Suppressor macrophage treated with lipopolysaccharide for 1 hour (primary cell): ENCODE data around the gene KCNS1.
"Not testable (repeated sequence)": the region's sequence is repeated elsewhere in the genome, so short reads cannot be mapped to it uniquely, and the experiment has no call there.

Experiments
- DNase-seq, 3 donors: peaks; one replicate each; pipeline ENCODE4 v3.0.0-alpha.2; 2020 to 2022

KCNS1 gene

DNA sequence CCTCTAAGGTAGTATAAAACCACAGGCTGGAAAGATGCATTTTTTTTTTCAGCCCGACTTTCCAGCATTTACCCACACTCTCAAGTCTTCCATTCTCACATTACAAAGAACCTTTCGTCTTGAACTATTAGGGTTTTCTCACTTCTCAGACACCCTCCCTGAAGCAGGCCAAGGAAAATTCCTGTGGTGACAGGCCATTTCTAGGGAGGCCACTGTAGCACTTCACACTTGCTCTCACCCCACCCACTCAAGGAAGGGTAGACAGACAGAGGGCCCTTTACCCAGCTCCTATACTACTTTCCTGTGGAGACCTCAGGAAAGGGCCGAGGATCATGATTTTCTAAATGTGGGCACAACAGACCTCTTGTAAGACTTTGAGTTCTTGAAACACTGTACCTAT, 27.7 kb downstream of the KCNS1 start:
- DNase-seq: no peak

DNA sequence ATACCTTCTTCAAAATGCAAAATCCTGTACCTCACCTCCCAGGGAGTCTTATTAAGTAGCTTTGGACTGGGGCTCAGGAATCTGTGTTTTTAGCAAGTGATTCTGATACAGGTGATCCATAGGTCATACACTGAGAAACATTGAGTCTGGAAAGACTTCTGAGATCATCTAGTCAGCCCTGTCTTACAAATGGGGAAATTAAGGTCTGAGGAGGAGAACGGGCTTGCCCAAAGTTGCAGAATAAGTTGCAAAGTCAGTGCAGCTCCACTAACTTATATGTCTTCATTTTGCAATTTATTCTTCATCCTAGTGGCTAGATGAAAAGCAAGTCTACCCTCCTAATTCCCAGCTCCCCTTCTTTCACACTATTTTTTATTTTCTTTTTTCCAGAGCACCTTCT, 28.9 kb downstream of the KCNS1 start:
- DNase-seq: peak; percentile 44 to 59 (median 57)

DNA sequence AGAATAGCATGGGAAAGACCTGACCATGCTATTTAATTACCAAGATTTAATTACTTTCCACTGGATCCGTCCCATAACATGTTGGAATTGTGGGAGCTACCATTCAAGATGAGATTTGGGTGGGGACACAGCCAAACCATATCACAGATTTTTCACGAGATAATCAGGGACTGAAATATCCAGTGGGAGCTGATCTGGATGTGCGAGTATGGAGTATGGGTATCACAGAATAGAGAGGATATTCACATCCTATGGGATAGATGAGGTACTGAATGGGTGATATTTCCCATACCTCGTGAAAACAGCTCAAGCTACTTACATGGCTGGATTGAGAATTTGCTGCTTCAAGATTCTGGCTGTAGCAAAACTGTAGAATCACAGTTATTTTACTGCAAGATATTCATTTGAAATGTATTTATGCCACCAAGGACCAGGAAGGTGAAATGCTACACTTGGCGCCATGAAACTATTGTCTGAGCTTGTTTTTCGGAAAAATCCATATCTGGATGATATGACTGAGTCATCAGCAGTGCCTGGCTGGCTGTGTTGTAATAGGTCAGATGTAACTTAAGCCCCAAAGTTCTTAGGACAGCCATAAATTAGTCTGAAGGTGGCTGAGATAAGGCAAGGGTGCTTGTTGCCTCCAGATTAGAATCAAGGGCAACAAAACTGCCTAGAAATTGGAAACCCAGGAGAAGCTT, 29.8 kb downstream of the KCNS1 start:
- peak; percentile 20 to 39 (median 25) for DNase-seq

DNA sequence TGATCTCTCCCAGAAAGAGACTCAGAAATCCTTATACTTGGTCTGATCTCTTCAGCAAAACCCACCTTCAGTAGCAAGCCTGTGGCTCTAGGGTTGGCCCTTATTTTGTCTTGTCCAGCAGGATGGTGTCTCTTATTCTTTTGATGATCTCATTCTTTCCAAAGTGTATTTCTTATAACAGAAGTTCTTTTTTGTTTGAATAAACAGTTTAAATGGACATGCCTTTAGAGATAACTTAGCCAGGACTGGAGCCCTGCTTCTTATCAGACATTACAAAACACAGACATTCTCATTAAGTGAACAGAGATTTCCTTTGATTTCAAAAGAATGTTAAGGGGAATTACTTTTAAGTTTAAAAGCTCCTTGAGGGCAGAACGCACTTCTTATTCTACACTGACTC, 31.7 kb downstream of the KCNS1 start:
- DNase-seq: no peak

DNA sequence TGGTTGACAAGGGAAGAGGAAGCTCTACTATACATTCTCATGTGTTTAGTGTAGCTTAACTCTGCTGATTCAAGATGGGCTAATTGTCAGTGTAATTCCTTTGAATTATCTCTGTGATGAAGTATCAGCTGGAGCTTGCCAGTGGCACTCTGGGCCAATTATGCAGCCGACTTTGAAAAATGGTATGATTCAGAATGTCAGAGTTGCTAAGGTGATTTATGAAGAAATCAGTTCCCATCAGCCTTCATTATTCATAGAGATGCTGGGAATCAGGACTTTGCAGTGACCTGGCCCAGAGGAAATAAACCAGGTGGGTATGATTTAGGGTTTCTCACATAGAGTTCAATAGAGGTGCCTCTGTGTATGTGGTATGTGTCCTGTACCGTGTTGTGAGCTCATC, 33.4 kb downstream of the KCNS1 start:
- DNase-seq: no peak

DNA sequence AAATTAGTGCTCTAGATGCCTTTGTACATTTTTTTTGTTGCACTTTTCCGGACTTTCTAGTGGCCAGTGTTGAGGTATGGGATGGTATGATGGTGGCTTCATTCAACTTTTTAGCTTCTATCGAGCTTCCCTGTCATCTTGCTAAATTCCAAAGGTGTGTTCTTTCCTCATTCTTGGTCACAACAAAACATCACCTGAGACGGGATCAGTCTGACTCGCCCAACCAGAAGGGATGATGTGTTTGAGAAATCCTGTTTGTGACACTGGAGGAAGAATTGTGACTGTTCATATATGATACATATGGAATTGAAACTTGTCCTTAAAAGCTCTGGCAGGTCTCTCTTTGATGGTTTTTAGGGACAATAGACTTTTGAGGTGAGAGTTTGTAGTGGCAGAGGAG, 33.8 kb downstream of the KCNS1 start:
- DNase-seq: no peak

DNA sequence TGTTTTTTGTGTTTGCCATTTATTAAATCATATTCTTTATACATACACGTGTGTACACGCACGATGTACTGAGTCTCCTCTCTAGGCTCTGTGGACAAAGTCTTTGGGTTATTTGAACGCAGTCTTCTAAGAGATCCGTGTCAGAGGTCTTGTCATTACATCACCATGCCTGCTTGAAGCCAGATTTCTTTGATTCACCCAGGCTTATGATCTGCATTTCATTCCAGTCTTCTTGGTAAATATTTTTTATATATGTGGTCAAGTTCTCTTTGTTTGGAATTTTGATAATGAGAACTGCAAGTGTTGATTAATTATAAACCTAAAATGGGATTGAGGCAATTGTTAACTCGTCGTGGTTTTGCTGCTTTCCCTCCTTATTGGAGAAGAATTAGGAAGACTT, 34.6 kb downstream of the KCNS1 start:
- DNase-seq: no peak

DNA sequence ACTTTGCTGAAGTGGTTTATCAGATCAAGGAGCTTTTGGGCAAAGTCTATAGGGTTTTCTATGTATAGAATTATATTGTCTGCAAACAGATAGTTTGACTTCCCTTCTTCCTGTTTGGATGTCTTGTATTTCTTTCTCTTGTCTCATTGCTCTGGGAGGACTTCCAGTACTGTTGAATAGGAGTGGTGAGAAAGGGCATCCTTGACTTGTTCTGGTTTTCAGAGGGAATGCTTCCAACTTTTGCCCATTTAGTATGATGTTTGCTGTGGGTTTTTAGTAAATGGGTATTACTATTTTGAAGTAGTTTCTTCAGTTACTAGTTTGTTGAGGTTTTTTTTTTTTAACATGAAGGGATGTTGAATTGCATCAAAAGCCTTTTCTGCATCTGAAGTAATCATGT, 36.1 kb downstream of the KCNS1 start:
- no peak for DNase-seq

DNA sequence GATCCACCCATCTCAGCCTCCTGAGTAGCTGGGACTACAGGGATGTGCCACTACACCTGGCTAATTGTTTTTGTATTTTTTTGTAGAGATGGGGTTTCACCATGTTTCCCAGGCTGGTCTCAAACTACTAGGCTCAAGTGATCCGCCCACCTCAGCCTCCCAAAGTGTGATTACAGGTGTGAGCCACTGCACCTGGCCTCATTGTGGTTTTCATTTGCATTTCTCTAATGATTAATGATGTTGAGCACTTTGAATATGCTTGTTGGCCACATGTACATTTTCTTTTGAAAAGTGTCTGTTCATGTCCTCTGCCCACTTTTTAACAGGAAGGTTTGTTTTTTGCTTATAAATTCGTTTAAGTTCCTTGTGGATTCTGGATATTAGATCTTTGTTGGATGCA, 37.8 kb downstream of the KCNS1 start:
- not testable (repeated sequence) for DNase-seq

DNA sequence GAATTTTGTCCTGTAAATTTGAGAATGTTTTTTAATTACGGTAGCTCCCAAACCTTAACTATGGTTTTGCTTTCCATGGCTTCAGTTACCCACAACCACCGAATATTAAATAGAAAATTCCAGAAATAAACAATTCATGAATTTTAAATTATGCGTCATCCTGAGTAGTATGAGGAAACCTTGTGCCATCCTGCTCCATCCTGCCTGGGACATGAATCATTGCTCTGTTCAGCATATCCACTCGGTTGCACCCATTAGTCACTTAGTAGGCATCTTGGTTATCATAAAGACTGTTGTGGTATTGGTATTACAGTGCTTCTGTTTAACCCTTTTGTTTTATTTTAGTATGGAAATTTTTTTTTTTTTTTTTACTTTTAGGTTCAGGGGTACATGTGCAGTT, 39.7 kb downstream of the KCNS1 start:
- DNase-seq: peak; percentile 23 to 47 (median 45)

DNA sequence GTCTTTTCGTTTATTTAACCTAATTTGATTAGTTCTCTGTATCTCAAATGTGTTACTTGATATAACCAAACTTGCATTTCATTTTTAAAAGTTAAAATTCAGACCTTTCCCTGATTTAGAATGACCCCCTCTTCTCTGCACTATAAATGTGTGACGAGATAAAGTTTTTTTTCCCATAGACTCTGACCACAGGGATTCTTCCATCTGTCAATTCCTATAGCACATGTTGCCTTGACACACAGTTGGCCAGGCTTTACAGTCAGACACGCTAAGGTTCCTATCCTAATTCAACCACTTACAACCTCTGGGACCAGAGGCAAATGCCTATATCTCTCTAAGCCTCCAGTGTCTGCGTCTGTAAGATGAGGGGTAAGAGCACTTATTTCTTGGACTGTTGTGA, 40.6 kb downstream of the KCNS1 start:
- no peak for DNase-seq

DNA sequence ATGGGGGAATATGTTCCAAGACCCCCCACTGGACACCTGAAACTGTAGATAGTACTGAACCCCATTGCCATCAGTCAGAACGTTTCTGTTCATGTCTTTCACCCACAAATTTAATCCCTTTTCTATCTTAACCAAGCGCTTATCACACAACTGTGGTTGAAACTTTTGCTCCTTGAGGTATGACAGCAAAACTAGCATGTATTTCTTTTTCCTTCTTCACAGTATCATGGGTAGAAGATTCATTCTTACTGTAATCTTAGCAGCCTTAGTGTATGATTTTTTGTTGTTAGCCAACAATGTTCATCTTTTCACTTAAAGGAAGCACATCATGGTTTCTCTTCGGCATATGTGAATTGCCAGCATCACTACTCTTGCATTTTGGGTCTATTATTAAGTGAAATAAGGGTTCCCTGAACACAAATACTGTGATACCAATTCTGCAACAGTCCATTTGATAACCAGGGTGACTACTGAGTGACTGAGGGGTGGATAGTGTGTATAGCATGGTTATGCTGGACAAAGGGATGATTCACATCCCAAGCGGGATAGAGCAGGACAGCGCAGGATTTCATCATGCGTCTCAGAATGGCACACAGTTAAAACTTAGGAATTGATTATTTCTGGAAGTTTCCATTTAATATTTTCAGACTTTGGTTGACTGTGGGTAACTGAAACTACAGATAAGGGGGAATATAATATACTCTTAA, 41.8 kb downstream of the KCNS1 start:
- no peak for DNase-seq

DNA sequence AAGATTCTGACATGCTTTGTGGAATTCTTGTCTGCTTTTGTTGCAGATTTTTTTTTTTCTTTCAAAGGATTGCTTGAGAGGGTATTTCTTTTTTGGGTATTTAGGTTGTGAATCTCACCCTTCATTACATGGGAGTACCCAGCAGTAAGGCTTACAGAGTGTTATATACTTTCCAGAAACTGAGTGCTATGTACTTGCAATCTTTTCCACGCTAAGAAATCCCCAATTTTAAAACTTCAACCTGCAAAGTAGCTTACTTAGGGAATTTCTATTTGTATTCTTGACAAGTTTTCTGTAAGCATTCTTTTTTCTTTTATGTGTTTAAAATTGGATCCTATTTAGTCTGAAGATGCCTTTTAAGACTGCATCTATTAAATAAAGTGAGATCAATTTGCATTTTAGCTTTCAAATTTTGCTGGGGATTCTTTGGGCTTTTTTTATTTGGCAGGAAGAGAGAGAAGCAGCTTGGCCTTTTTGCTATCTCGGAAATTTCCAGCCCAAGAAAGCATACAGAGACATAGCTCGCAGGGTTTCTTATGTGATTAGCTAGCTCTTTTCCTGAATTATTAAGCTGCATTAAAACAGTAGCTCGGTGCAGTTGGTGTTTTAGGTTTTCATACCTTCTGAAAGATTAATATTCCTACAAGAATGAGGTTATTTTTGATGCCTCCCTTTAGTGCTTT, 42.6 kb downstream of the KCNS1 start:
- DNase-seq: no peak

DNA sequence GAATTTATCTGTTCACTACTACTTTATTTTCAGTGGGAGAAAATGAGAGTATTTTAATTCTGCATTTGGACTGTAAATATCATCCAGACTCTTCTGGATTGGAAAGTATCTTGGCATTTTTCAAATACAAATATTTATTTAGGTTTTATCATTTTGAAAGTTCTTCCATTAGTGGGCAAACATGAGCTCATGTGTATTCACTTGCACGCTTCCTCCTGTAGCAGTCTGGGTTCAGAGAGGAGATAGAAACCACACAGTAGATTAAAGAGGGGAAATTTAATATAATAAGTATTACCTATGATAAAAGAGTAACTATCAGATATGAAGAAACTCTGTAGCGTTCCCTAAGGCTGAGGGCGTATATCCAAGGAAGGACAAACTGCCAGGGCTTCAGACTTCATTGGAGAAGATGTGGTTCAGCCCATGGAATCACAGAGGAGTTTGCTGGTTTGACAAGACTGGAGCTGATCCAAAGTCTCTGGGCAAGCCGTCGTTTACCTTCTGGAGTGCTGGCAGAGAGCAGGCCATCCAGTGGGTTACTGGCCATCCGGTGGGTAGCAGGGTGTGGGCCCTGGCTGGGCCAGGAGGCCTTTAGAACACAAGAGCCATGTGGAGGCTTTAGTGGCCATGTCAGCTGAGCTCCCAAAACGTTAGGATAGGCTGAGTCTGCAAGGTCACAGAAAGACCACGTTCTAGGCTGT, 44.3 kb downstream of the KCNS1 start:
- no peak for DNase-seq

DNA sequence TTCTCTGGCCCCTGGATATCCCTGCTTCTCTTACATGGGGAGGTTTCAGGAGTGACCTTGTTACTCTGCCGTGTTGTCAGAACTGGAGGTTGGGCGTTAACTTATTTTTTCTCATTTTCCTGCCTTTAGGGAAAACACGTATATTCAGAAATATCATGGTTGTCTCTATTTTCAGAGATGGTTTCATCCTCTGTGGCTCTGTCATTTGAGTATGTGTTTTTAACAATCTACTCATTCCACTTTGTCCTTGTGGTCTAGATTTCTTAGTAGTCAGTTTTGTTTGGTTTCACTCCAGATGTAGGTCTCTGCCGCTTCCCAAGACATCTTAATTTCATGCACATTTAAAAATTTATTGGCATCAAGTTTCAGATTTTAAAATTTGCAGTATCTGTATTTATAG, 45.9 kb downstream of the KCNS1 start:
- no peak for DNase-seq

DNA sequence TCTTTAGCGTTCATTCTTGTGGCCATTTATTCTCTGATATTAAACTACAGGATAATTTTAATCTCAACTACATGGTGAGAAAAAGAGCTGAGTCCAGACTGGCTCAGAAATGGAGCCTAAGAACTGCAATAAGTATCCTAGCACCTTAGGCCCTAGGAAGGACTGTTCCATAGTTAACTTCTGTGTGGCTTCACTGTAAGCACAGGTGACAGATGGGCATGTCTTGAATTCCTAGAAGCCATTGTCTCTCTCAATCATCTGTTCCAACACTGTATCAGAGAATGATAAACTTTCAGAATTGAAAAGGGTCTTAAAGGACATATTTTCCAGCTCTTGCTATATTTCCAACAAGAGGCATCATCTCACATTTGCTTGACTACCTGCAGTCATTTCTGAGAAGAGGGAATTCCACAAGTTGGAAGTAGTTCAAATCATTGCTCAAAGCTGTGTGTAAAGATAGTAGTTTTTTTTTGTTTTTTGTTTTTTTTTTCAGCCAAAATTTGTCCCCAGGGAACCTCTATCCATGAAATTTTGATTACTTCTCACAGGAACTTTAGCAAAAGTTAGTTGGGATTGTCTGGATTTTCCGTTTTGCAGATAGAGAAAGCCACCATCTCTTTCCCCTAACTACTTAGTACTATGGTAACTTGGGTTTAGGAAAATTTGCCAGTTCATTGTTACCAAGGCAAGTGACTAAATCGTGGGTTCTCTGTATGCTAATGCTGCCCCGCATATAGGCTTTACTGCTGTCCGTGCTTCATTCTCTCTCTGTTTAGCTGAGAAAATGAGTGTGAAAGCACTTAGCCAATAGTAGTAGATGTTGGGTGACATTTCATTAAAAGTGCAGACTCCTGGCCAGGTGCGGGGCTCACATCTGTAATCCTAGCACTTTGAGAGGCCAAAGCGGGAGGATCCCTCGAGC, 47.2 kb downstream of the KCNS1 start:
- DNase-seq: no peak

DNA sequence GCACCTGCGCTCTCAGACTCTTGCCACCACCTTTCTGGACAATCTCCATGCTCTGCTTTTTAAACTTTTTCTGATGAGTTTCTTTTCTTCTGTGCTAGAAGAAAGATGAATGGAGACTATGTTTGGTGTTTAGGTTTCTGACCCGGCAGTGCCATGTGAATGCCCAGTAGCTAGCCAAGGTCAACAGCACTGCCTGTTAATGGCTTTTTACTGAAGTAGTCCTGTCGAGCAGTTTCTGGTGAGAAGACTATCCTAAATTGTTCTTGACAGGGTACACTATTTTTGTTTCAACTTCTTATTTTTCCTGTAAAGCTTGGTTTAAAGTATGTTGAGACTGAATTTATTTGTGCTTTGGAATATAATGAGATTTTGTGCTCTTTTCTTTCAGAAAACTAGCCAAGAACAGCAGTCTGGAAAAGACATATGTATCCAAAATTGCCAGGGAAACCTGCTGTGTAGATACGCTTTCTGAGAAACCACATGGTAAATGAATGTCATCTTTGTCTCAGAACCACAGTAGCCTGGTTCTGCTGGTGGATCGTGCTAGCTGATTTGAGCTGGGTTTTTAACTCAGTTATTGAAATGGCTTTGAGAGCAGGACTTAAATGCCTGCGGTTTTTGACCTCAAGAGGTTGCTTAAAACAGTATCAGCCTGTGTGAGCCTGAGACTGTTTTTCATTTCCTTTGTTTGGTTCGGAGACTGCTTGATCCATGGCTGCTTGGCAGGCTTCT, 48.1 kb downstream of the KCNS1 start:
- DNase-seq: no peak

DNA sequence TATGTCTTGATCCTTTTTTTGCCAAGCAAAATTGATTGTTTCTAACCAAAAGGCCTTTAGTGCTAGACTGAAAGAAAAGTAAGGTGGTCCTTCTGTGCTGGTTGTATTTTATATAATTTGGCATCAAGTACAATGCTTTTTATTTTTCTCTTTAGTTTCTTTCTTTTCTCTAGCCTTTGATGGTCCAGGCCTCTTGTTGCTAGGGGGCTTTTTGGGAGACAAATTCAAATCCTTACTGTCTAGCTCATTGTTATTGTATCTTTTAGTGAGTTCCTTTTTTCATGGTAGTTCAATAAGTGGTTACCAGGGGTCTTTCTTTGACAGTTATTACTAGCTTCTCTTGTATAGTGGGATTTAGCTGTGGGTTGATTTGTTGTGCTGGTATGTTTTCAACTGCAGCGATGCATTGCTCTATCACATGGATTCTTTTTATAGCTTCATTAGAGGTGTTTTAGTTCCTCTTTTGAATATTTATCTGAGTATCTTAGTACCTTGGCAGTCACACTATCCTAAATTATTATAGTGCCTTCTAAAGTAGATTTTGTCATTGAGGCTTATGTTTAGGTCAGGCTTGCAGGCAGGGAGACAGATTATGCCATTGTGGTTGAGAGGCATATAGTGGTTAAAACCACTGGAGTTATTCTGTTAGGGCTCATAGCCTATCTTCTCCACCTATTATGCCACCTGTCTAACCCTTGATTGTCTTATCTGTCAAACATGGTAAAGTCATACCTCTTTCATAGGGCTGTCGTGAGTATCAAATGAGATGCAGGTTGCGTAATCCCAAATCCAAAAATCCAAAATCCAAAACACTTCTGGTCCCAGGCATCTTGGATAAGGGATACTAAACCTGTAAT, 49.5 kb downstream of the KCNS1 start:
- no peak for DNase-seq

DNA sequence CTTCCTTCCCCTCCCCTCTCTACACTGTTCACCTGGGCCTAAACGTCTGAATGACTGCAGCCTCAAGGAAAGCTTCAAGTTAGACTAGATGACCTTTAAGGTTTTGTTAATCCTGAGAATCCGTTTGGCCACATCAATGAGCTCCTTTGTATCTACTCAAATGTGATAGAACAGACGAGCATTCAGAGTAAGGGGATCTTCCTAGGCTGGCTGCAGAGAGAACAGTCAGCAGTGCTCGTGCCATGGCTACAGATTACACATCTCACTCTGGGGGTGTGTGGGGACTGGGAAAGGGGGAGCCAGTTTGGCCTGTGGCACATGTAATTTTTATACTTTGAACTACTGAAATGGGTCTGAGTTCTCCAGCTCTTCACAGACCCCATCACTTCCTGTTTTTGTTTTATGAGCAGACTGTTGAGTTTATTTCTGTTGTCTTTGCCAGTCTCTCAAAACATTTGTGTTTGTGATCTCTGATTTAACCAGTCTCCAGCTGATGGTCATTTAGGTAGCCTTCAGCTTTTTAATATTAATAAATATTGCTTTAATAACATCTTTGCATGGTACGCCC, 50.9 kb downstream of the KCNS1 start:
- DNase-seq: no peak

DNA sequence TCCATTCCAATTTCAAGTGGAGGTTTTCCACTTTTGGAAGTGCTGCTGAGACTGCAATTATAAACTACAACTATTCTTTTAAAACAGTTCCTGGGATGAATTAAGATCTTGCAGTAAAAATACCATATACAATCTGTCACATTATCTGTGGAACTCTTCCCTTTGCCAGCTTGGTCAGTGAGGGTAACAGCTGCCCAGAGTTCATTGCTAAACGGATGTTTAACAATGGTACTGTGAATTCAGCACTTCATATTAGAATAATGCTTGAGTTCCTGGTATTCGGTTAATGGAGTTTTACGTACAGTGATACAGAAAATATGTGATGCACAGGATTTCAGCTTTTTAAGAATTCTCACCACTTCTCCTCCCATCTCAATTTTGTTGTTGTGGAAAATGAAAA, 51.5 kb downstream of the KCNS1 start:
- no peak for DNase-seq
